ENCODE data around the gene SLC2A14.
"Not testable (repeated sequence)": the region's sequence is repeated elsewhere in the genome, so short reads cannot be mapped to it uniquely, and the experiment has no call there.

Gene SLC2A14

DNA sequence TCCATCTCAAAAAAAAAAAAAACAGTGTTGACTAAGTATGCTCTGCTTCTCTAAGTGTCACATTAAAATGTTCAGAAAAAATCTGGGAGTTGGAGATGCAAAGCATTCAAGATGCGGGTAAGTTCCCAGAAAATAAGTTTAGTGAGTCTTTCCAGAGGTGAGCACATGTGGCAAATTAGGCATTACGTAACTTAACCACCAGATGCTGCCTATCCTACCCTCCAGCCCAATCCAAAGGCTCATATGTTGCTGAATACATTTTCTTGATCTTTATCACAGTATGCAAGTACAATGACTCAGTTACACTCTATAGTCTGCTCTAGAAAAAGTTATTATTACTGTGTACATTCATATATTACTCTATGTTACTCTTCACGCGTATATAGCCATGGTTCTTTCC, 3.6 kb downstream of the SLC2A14 start:
- no peak for DNase-seq

DNA sequence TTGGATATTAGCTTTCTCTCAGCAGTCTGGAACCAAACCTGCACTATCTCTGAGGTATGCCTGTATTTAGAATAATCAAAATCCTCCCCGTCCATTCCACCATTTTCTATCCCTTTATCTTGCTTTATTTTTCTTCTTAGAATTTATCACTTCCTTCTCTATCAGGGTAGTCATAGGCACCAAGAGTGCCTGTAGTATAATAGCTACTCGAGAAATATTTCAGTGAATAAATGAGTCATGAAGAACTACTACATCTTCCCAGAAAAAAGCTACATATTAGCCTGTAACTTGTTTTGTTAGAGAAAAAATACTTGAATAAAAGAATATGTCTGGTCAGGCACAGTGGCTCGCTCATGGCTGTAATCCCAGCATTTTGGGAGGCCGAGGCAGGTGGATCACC, 4.3 kb downstream of the SLC2A14 start:
- no peak for DNase-seq

DNA sequence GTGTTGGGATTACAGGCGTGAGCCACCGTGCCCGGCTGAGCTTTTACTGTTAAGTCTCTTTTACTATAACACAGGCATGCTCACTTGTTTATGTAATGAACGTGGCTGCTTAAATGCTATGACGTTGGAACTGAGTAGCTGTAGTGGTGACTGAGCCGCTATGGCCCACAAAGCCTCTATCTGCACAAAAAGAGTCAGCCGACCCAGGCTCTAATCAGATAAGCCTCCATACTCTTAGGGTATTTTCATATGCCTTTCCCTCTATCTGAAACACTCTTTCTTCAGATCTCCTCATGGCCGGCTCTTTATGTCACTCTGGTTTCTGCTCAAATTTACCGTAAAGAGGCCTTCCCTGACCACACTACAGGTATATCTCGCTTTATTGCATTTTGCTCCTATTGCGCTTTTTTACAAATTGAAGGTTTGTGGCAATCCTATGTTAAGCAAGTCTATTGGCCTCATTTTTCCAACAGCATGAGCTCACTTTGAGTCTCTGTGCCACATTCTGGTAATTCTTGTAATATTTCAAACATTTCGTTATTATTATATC, 8.0 kb downstream of the SLC2A14 start:
- DNase-seq = no peak

GRCh38 chr12:7862814-7863348, 9.8 kb downstream of the SLC2A14 start:
- not testable (repeated sequence) for DNase-seq

DNA sequence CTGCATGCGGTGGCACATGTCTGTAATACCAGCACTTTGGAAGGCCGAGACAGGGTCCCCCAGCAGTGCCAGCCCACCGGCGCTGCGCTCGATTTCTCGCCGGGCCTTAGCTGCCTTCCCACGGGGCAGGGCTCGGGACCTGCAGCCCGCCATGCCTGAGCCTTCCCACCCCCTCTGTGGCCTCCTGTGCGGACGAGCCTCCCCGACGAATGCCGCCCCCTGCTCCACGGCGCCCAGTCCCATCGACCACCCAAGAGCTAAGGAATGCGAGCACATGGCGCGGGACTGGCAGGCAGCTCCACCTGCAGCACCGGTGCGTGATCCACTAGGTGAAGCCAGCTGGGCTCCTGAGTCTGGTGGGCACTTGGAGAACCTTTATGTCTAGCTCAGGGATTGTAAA, 10.4 kb downstream of the SLC2A14 start:
- DNase-seq = not testable (repeated sequence)

GRCh38 chr12:7859552-7859951, 13.2 kb downstream of the SLC2A14 start:
- no peak for DNase-seq

GRCh38 chr12:7857971-7858370, 14.7 kb downstream of the SLC2A14 start:
- DNase-seq = no peak

- no peak for DNase-seq
Observed at GRCh38 chr12:7856516-7856915, 16.2 kb downstream of the SLC2A14 start.

- DNase-seq = no peak
Observed at GRCh38 chr12:7853557-7853956, 19.2 kb downstream of the SLC2A14 start.

GRCh38 chr12:7851622-7852081, 21.1 kb downstream of the SLC2A14 start:
- not testable (repeated sequence) for DNase-seq

- not testable (repeated sequence) for DNase-seq
Observed at GRCh38 chr12:7850099-7850498, 22.6 kb downstream of the SLC2A14 start.

DNA sequence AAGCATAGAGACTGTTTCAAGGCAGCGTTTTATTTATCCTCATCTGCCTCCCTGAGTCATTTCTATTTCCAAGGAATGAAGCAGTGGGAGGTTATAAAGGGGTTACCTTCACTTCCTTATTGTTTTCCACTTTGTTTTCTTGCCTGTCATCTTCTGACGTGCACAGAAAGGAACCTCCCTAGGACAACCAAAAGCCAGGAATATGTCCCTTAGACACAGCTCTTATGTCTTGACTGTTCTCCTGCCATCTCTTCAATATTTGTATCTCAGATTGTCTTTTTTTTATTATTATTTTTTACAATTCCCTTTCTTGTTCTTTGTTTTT, 24.7 kb downstream of the SLC2A14 start:
- DNase-seq = not testable (repeated sequence)

DNA sequence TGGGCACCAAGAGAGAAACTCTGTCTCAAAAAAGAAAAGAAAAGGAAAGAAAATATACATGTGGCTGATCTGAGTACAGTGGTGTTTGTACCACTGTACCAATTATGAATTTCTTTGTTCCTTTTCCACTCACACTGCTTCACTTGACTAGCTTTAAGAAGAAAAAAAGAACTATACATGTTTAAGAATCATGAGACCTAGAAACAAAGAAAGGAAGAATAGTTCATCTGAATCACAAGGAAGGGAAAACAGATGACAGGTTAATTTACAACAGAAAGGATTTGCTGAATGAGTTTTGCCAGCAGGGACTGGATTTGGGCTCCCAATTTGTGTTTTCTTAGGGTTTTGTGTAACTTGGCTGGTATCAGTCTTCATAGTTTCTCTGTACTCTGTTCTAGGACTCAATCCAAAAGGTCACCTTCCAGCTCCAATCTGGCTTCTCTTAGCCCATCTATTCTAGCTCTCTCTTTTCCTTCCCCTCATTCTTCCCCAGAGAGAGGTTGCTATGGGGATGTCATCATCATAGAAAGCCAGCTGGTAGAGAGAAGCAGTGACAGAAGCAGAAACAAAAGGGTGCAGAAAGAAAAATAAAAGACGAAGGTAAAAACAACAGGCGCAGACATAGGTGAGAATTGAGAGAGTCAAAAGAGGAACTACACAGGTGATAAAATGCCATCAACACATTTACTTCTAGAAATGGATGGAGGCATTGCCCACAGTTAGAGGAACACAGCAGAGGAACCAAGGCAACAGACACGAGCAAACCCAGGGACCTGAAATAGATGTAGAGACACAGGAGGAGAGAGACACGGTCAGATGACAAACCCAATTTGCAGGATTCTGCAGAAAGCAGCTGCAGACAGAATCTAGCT, 25.3 kb downstream of the SLC2A14 start:
- not testable (repeated sequence) for DNase-seq

- no peak for DNase-seq
Observed at GRCh38 chr12:7844116-7844515, 28.6 kb downstream of the SLC2A14 start.

GRCh38 chr12:7843583-7843982, 29.1 kb downstream of the SLC2A14 start:
- not testable (repeated sequence) for DNase-seq

GRCh38 chr12:7843149-7843548, 29.6 kb downstream of the SLC2A14 start:
- DNase-seq = not testable (repeated sequence)

DNA sequence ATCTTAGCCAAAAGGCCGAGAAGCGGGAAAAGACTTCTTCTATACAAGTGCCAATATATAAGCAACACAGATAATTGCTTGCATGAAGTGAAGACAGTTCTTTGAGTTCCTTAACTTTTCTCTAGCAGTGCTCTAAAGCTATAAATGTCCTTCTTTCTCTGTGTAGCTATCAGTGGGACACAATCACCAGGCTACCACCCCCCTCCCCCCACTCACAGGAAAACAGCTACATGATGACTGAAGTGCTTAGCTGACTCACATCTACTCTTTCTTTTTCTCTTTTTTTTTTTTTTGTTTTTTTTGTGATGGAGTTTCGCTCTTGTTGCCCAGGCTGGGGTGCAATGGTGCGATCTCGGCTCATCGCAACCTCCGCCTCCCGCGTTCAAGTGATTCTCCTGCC, 30.3 kb downstream of the SLC2A14 start:
- DNase-seq = not testable (repeated sequence)

- DNase-seq = not testable (repeated sequence)
Observed at GRCh38 chr12:7839848-7840247, 32.9 kb downstream of the SLC2A14 start.

DNA sequence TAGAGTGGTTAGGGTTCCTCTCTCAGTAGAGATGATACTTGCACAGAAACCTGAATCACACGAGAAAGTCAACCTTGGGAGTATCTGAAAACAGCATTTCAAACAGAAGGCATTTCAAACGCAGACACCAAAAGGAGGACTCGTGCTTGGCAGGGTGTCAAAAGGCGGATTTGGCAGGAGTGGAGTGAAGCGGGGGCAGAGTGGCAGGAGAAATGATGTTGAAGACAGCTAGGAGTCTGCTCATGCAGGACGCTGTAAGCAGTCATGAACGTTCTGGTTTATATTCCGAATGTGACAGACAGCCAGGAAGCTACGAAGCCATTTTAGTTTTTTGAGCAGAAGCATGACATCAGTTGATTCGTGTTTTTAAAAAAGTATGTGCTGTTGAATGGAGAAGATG, 33.5 kb downstream of the SLC2A14 start:
- not testable (repeated sequence) for DNase-seq

- no peak for DNase-seq
Observed at GRCh38 chr12:7837366-7837765, 35.3 kb downstream of the SLC2A14 start.

GRCh38 chr12:7835766-7836165, 36.9 kb downstream of the SLC2A14 start:
- DNase-seq = no peak

DNA sequence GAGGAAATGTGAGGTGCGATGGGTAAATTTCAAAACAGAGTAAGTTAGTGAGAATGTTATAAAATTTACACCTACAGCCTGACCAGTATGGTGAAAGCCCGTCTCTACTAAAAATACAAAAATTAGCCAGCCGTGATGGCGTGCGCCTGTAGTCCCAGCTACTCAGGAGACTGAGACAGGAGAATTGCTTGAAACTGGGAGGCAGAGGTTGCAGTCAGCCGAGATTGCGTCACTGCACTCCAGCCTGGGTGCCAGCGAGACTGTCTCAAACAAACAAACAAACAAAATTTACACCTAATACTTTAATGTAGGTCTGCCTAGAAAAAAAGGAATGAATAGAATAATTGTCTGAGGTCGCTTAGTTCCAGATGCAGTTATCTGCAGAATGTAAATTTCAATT, 37.6 kb downstream of the SLC2A14 start:
- no peak for DNase-seq

- no peak for DNase-seq
Observed at GRCh38 chr12:7834701-7835100, 38.0 kb downstream of the SLC2A14 start.

- DNase-seq = no peak
Observed at GRCh38 chr12:7833831-7834230, 38.9 kb downstream of the SLC2A14 start.

Measured in SHP77 (cell line).